ENCODE results near the gene GRAMD2B.
A peak's percentile ranks its signal among the peaks of the same experiment; 100 is the strongest.

Gene GRAMD2B

GRCh38 chr5:126535856-126536545 is 112.8 kb downstream of the GRAMD2B start:
- Mint-ChIP-seq H3K36me3 (ENCODE audit: low read depth) (peaks cover 5% of the 10 kb centered on the region), H3K9me3 (no peaks in the 10 kb centered on the region), H3K27ac (no peak overlapping the region), H3K4me3 (no peak overlapping the region), H3K4me1 (peaks cover 22% of the 10 kb centered on the region), H3K27me3 (ENCODE audit: low read depth) (peaks cover 4% of the 10 kb centered on the region)
- TF ChIP-seq CTCF (IDR thresholded peaks at IDR 0.05; ENCODE audit: unreplicated experiment in 3 of 3): no peak

- H3K27ac Mint-ChIP-seq: no peak overlapping the region
- no peaks in the 10 kb centered on the region for H3K9me3 Mint-ChIP-seq
- no peak for TF ChIP-seq CTCF (IDR thresholded peaks at IDR 0.05; ENCODE audit: unreplicated experiment in 3 of 3)
- H3K4me3 Mint-ChIP-seq: no peak overlapping the region
- H3K36me3 Mint-ChIP-seq (ENCODE audit: low read depth): peaks cover 5% of the 10 kb centered on the region
- H3K27me3 Mint-ChIP-seq (ENCODE audit: low read depth): peaks cover 4% of the 10 kb centered on the region
- peaks cover 13% of the 10 kb centered on the region for H3K4me1 Mint-ChIP-seq
Observed at GRCh38 chr5:126536874-126537273, 113.7 kb downstream of the GRAMD2B start.

GRCh38 chr5:126538579-126538978 is 115.4 kb downstream of the GRAMD2B start:
- H3K4me1 Mint-ChIP-seq: peaks cover 6% of the 10 kb centered on the region
- H3K27me3 Mint-ChIP-seq (ENCODE audit: low read depth): peaks cover 4% of the 10 kb centered on the region
- H3K36me3 Mint-ChIP-seq (ENCODE audit: low read depth): peaks cover 5% of the 10 kb centered on the region
- H3K9me3 Mint-ChIP-seq: no peaks in the 10 kb centered on the region
- peak overlapping the region; percentile 2 to 18 (median 11) for H3K27ac Mint-ChIP-seq
- H3K4me3 Mint-ChIP-seq: no peak overlapping the region
- TF ChIP-seq CTCF (IDR thresholded peaks at IDR 0.05; ENCODE audit: unreplicated experiment in 3 of 3): no peak

GRCh38 chr5:126540631-126541030 is 117.4 kb downstream of the GRAMD2B start:
- no peak for TF ChIP-seq CTCF (IDR thresholded peaks at IDR 0.05; ENCODE audit: unreplicated experiment in 3 of 3)
- Mint-ChIP-seq H3K9me3 (no peaks in the 10 kb centered on the region), H3K27ac (peak overlapping the region in 1 of 3 experiments; percentile 26), H3K36me3 (ENCODE audit: low read depth) (peaks cover 11% of the 10 kb centered on the region), H3K4me1 (peaks cover 6% of the 10 kb centered on the region), H3K27me3 (ENCODE audit: low read depth) (peaks cover 4% of the 10 kb centered on the region), H3K4me3 (no peak overlapping the region)

- Mint-ChIP-seq H3K27ac (peak overlapping the region in 1 of 3 experiments; percentile 4), H3K36me3 (ENCODE audit: low read depth) (peaks cover 28% of the 10 kb centered on the region), H3K9me3 (no peaks in the 10 kb centered on the region), H3K4me1 (peaks cover 6% of the 10 kb centered on the region), H3K4me3 (no peak overlapping the region), H3K27me3 (ENCODE audit: low read depth) (no peaks in the 10 kb centered on the region)
- no peak for TF ChIP-seq CTCF (IDR thresholded peaks at IDR 0.05; ENCODE audit: unreplicated experiment in 3 of 3)
Observed at GRCh38 chr5:126542441-126542840, 119.2 kb downstream of the GRAMD2B start.

GRCh38 chr5:126543009-126543408 is 119.8 kb downstream of the GRAMD2B start:
- Mint-ChIP-seq H3K9me3 (no peaks in the 10 kb centered on the region), H3K27ac (peak overlapping the region in 1 of 3 experiments; percentile 47), H3K4me3 (no peak overlapping the region), H3K4me1 (peaks cover 5% of the 10 kb centered on the region), H3K27me3 (ENCODE audit: low read depth) (no peaks in the 10 kb centered on the region), H3K36me3 (ENCODE audit: low read depth) (peaks cover 33% of the 10 kb centered on the region)
- no peak for TF ChIP-seq CTCF (IDR thresholded peaks at IDR 0.05; ENCODE audit: unreplicated experiment in 3 of 3)

Measured in nephron (organoid).